DMS114 treated with DMSO at 0.1 percent for 48 hours (cell line): ENCODE data around the gene AMIGO3.
"Not testable (repeated sequence)": the region's sequence is repeated elsewhere in the genome, so short reads cannot be mapped to it uniquely, and the experiment has no call there.

Source experiments
- DNase-seq: peaks from one replicate; lab custom pipeline; 2025; ENCODE audit not compliant: unreplicated experiment; lab: John Stamatoyannopoulos, UW

The AMIGO3 gene

DNA sequence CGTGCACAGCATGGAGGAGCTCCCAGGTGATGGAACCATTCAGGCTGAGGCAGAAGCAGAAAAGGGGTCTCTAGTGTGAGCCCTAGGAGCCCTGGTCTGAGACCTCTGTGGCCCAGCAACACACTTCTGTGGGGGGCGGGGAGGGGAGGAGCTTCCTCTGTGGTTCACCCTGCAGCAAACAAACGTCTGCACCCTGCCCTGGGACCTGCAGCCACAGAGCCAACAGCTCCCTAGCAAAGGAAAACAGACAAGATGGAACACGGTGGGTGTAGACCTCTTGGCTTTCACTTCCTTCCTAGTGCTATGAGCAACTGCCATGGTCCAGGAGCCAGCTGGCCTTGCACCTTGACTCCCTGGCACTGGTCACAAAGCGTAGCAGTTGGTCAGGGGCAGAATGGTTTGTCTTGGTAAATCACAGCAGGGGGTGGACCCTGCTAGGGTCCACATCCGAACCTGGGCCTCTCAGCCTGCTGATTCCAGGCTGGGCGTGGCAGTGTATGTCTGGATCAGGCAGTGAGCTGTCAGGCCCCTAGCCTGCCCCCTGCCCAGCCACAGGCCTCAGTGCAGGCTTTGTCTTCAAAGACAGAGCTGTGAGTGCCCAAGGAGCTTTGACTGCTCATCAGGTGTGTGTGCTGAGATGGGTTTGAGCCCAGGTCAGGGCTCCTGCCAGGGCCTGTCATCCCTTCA lies 6.7 kb downstream of the AMIGO3 start:
- no peak for DNase-seq

DNA sequence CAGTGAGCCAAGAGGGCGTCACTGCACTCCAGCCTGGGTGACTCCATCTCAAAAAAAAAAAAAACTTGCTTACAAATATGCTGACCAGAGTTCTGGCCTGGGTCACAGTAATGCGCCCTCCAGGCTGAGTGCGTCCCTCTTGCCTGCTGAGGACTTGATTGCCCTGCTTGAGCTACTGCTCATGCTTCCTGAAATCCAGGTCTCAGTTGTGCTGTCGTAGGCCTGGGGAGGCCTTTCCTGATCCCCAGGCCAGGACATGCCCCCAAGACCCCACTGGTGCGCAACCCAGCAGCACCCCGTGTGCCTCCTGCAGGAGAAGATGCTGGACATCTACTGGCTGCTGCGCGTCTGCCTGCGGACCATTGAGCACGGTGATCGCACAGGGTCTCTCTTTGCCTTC lies 7.3 kb downstream of the AMIGO3 start:
- DNase-seq: no peak

DNA sequence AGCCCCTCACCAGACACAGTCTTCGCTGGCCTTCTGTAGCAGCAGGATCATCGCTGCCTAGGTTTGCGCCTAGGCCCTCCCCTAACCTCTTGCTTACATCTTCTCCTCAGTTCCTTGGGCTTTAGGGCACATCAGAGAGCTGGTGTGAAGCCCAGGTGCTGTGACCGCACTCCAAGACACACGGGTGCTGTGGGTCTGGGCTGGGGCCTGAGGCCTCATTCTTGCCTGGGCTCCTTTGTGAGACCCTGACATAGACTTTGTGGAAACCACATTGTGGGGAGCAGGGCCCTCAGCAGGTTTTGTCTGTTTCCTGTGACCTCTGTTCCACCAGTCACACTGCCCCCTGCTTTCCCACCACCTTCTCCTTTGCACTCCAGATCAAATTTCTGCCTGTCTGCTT lies 8.0 kb downstream of the AMIGO3 start:
- no peak for DNase-seq

DNA sequence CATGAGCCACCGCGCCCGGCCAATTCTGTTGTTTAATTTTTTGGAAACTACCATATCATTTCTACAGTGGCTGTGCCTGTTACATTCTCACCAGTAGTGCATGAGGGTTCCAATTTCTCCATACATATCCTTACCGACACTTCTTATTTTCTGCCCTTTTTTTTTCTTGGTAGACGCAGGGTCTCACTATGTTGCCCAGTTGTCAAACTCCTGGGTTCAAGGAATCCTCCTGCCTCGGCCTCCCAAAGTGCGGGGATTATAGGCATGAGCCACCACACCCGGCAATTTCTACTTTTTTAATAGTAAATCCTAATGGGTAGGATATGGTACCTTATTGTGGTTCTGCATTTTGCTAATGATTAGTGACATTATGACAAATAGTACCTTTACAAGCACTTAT lies 9.6 kb downstream of the AMIGO3 start:
- DNase-seq: no peak

DNA sequence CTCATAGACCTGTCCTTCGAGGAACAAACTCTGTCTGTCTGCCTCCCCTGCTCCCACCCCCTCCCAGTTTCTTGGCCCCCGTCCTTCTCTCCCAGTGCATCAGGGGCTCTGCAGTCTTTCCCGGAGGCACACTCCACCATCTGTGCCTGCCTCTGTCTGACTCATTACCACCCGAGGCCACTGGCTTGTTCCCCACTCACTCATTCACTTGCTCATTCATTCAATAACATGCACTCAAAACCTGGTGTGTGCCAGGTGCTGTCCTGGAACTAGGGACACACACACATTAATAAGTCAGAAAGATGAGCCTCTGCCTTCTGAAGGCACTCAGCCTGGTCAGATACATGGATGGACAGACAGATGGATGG lies 12.4 kb downstream of the AMIGO3 start:
- no peak for DNase-seq

DNA sequence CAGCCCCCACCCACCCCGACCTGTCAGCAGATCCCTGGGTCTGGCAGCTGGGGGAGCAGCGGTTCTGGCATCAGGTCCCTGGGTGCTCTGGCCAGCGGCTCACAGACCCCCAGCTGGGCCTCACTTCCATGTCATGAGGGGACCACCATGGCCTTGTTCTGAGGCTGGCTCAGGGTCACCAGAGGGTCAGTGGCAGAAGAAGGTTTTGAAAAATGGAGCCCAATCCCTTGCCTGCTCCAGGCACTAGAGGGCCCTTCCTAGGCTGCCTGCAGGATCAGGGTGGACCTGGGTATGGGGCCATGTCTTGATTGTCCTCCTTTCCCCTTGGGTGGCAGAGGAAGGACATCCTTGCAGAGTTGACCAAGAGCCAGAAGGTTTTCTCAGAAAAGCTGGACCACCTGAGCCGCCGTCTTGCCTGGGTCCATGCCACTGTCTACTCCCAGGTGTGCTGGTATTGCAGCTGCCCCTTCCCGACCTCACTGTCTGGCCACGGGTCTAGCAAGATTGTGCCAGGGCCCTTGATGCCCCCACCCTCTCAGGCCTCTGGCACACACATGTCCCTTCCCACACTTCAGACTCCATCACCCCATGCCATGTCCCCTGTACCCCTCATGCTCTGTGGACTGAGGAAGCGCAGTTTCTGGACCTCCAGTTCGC lies 12.9 kb downstream of the AMIGO3 start:
- DNase-seq: no peak

DNA sequence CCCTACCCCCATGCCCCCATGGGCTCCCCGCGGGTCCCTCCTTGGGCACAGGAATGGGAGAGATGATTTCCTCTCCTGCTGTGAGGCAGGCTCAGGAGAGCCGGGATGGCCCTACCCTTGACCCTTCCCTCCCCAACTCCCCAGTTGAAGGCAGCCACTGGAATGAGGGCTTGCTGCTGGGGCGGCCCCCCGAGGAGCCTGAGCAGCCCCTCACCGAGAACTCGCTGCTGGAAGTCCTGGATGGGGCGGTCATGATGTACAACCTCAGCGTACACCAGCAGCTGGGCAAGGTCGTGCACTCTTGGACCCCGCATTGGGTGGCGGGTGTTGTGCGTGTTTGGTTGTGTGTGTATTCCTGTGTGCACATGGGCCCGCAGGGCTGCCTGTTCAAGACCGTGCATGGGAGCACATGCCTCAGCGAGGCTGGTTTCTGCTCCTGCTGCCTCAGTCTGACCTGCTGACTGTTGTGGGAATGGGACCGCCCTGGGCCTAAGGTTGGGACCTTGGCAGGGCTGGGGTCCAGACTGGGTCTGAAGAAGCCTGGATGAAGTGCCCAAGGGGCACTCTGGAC lies 14.0 kb downstream of the AMIGO3 start:
- DNase-seq: no peak

DNA sequence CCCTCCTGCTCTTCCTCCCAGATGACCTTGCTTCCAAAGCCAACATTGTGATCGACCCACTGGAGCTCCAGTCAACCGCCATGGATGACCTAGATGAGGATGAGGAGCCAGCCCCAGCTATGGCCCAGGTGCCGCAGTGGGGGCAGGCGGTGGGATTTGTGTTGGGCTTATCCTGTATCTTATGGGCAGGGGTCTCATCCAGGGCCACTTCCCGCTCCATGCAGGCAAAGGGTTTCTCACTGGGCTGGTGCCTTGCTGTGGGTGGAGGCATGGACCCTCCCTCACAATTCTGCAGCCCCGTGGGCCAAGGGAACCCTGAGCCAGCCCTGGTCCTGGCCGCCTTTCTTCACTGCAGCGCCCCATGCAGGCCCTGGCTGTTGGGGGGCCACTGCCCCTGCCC lies 14.9 kb downstream of the AMIGO3 start:
- DNase-seq: no peak

DNA sequence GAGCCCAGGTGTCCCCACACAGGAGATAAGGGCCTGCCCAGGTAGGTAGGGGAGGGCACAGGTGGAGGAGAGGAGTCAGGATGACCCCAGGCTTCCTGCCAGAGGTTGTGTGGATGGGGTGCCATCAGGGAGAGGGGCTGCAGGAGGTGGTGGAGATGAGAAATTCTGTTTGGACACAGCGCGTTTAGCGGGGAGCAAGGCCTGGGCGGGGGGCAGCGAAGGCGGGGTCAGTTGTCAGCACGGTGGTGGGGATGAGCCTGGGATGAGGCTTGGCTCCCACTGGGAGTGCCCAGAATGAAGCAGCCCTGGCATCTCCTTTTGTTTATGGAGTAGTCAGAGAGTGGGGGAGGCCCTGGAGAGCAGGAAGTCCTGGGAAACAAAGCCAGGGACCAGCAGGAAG lies 15.5 kb downstream of the AMIGO3 start:
- DNase-seq: no peak

DNA sequence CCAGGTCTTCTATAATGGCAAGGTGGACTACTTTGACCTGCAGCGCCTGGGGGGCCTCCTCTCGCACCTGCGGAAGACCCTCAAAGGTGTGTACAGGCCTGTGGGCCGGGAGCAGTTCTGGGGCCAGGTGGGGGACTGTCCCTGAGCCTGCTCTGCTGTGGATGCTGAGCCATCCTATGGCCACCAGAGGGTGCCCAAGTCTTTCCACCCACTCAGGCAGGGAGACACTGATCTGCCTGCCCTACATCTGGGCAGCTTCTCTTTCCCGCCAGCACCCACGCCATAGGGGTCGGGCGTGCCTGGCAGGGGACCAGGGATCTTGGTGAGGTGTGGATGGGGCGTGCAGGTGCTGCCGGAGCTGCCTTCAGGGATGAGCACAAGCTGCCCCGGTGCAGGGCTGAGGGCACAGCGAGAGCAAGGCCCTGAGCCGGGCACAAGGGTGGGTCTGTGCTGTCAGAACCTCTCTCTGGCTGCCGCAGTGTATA lies 16.0 kb downstream of the AMIGO3 start:
- DNase-seq: peak; percentile 20

DNA sequence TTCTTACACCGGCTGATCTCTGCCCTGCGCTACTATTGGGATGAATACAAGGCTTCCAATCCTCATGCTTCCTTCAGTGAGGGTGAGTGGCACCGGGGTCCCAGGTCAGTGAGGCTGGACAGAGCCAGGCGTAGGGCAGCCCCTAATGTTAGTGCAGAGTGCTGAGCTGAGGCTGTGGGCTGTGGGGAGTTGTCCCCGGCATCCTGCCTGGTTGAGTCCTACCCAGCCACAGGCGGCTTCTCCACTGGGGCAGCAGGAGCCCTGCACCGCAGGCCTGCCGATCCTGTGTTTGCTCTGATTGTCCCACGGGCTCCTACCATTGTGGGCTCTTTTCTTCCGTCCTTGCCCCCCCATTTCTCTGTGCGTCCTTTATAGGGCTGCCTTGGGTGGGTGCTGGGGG lies 16.8 kb downstream of the AMIGO3 start:
- no peak for DNase-seq

DNA sequence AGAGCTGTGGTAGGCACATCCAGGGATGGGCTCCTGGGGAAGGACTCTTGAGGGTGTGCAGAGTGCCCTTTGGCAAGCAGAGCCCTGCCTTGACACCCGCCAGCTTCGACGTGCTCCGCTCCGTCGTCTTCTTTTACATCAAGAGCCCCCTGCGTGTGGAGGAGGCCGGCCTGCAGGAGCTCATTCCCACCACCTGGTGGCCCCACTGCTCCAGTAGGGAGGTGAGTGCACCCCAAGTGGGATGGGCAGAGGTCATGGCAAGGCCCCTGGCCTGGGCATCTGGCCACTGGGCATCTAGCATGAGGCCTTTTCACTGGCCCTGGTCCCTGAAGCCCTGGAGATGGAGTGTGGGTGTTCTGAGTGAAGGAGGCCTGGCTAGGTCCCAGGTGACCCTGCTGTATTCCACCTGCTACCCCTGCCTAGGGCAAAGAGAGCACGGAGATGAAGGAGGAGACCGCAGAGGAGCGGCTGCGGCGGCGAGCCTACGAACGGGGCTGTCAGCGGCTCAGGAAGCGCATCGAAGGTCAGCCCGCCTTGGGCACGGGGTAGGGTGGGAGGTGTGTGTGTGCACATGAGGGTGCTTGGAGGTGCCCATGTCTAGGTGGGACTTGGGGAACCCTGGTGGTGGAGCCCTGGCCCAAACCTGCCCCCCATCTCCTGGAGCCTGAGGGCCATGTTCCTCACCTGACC lies 18.0 kb downstream of the AMIGO3 start:
- no peak for DNase-seq

DNA sequence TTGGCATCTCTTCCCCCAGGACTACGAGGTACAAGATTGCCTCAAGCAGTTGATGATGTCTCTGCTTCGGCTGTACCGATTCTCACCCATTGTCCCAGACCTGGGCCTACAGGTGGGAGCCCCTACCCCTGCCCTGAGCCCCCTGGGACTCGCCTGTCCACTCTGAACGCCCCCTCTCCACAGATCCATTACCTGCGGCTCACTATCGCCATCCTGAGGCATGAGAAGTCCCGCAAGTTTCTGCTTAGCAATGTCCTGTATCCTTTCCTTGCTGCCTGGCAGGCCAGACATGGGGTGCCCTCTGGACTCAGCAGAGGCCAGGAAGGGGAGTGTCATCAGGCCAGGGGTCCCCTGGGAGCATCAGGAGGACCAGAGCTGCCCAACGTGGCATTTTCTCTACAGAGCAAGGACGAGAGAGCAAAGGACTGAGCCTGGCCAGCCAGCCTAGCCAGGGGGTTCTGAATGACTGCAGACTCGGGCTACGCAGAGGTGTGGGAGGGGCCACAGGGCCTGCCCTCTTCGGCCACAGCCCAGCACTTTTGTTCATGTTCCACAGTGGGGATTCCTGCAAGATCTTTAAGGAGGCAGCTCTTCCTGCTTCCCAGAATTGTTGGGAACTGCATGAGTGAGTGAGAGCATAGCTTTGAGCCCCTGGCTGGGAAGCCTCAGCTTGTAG lies 18.9 kb downstream of the AMIGO3 start:
- DNase-seq: no peak

DNA sequence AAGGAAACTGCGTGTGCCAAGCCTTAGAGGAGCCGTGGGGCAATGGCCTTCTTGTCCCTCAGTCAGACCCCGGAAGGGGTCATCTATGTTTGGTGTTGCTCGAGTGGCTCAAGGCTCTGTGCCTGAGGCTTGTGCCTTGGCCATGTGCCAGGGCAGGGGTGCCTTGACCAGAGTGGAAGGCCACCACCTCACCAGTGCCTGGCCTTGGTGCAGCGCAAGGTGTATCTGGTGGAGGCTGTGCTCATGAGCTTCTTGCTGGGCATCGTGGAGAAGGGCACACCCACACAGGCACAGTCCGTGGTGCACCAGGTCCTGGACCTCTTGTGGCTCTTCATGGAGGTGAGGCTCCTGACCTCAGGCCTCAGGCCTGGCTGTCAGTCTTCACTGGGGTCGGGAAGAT lies 19.5 kb downstream of the AMIGO3 start:
- DNase-seq: no peak

DNA sequence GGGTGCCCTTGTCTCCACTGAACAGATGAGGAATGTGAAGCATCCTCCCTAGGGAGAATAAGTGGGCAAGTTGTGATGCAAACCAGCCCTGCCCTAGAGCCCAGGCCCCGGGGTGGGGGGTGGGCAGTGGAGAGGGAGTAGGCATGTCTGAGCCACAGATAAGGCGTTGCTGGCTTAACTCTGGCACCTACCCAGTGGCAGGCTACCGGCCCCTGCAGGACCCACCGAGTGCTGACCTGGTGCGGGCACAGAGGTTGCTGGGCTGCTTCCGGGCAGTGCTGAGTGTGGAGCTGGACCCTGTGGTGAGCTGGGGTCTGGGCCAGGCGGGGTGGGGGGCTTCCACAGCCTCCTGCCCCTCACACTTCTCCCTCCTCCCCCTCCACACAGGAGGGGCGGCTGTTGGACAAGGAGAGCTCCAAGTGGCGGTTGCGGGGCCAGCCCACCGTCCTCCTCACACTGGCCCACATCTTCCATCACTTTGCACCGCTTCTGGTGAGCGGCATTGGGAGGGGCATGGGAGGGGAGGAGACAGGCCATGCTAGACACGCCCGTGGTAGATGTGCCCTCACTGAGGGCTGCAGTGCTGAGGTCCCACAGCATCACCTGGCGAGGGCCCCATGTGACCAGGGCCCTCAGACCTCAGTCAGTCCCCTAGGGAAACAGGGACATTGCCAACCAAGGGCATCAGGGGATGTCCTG lies 20.1 kb downstream of the AMIGO3 start:
- no peak for DNase-seq

DNA sequence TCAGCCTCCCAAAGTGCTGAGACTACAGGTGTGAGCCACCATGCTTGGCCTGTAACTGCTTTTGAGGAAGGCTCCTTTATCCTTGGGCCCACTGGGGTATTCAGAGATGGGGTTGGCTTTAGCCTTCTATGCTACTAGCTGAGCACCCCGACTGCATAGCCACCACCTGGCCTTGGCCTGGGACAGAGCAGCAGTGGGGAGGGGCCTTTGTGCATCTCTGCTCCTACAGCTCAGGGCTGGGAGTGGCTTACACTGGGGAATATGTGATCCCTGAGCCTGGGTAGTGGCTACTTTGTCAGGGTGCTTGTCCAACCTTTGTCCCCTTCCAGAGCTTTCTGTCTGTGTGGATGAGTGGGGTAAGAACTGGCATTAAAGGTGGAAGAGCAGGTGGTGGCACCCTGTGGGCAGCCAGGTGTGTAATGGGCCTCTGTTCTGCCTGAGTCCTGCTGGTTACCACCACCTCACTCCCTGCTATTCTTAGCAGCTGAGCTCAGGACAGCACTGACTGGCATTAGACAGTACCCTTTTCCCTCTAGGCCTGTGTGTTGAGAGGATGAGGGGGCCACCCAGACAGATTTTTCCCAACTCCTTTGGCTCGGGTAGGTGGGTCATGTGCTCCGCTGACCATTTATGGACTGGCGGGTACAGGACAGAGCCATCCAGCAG lies 24.0 kb downstream of the AMIGO3 start:
- DNase-seq: not testable (repeated sequence)

DNA sequence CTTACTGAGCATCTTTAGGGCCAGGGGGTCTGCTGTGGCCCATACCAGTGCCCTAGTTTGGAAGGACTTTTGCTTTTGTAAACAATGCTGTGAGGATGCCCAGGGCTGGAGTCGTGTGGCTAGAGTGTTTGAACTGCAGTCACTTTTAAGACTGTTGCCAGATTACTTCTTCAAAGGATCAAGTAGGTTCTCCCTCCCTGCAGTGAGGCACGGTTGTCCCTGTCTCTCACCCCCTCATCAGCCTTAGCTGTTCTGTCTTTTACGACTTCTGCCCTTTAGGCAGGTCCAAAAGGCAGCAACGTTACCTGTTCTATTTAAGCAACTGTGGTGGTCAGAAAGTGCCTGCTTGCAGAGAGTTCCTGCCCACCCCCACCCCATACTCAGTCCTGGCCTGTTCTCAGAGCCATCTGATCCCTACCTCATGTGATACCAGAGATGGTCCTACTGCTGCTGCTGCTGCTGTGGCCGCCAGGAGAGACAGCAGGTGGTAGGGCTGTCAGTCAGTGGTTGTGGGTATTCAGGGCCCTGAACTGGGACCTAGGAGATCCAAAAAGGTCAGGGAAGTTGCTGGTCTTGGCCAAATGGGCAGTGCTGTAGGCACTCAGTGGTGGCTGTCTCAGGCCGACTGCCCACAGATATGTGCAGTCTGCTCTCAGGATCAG lies 24.9 kb downstream of the AMIGO3 start:
- DNase-seq: not testable (repeated sequence)

DNA sequence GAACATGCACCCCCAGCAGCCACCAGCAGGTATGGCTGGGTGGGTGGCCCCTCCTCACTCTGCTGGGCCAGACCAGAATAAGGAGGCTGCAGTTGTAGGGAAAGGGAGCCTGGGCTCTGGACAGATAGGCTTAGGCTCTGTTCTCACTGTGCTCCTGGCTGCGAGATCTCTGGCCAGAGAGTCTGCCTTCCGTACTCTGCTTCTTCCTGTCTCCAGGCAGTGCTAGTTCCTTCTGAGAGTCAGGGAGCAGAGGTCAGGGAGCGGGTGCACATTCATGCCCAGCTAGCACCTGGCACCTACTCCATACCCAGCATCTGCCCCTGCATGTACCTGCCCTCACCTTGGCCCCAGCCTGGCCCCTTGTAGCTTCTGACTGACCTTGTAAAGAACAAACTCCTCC lies 28.0 kb downstream of the AMIGO3 start:
- DNase-seq: not testable (repeated sequence)

DNA sequence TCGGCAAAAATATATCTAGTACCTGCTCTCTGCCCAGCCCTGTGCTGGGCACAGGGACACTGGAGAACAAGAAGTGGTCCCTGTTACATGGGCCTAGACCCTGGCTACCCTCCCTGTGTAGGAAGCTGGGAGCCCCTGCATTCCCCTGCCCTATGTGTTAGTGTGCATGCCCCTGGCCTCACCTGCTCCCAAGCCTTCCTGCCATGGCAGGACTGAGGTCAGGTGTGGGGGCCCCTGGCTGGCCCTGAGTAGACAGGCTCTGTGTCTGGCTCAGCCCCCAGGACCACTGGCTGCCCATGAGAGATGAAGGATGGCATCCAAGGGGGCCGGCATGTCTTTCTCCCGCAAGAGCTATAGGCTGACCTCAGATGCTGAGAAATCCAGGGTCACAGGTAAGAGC lies 28.6 kb downstream of the AMIGO3 start:
- not testable (repeated sequence) for DNase-seq
